H1 (cell line): ENCODE results near the gene OSMR. TPM values are rescaled to one million over a fixed set of nuclear protein-coding genes. Genes with fewer than 3 reads are reported as not detected.

ENCODE experiments used
- CHD1 ChIP-seq: IDR thresholded peaks from 2 replicates; pipeline ENCODE4 v1.6.1; 2012; ENCODE audit warnings: low read depth, low read length, improper control_type of control experiment
- CHD7 ChIP-seq: fragments of 300-600 bp; sonication (generic); IDR thresholded peaks from 2 replicates; pipeline ENCODE4 v1.7.1; 2012; ENCODE audit warnings: low read length, moderate library complexity, mild to moderate bottlenecking, inconsistent platforms; ENCODE audit not compliant: insufficient replicate concordance
- E2F6 ChIP-seq: IDR thresholded peaks from 2 replicates; pipeline ENCODE4 v1.6.1; 2012; ENCODE audit warnings: inconsistent platforms
- MAFK ChIP-seq: IDR thresholded peaks from 2 replicates; pipeline ENCODE4 v1.6.1; 2012; ENCODE audit warnings: low read depth, mild to moderate bottlenecking, improper control_type of control experiment, low read length
- POU5F1 ChIP-seq: IDR thresholded peaks from 2 replicates; pipeline ENCODE4 v1.6.1; 2011; ENCODE audit warnings: low read depth, mild to moderate bottlenecking, low read length, moderate library complexity
- RNF2 ChIP-seq: fragments of 200-900, 300-1000 bp; sonication (generic); IDR thresholded peaks from 2 replicates; pipeline ENCODE4 v1.7.1; 2016; ENCODE audit warnings: borderline replicate concordance, low read depth, mild to moderate bottlenecking, antibody characterized with exemption, low read length; ENCODE audit not compliant: poor library complexity, severe bottlenecking; ENCODE audit errors: missing control alignments
- polyA plus RNA-seq, 7 experiments: library from polyadenylated mRNA; depleted of rRNA in 3 of 7; stranded (reverse) in 5 of 7; unstranded in 2 of 7; fragments of >200 nt in 5 of 7; fragments of 200-250 nt in 2 of 7; gene quantifications; 1 replicate in 5 of 7; 2 replicates in 1 of 7; 4 replicates in 1 of 7; pipeline versions ENCODE4 v1.2.1 to v1.2.3, GENCODE V29; 2011 to 2013; ENCODE audit warnings: missing spikeins in 2 of 7, mixed read lengths in 2 of 7
- total RNA-seq: library from RNA; stranded (reverse); fragmentation: NEBNext Ultra II Directional; extraction: Animal tissue kit (Norgen Biotek cat#: 25700); gene quantifications from 2 replicates; pipeline ENCODE4 v1.2.1, GENCODE V29; 2021

OSMR gene
- total and polyA plus RNA-seq, 2 of the 8 experiments (the other 6 are each of a cell fraction or from before 2014, with no cell fraction given): 2.3 to 2.6 TPM

- TF ChIP-seq CHD7 (no peak), E2F6 (no peak), POU5F1 (no peak), MAFK (no peak), CHD1 (no peak), RNF2 (no peak)
Measured at GRCh38 chr5:38874948-38875456, 29.2 kb downstream of the OSMR start (continued).
